Measurements from ENCODE around the gene SPTLC1. TPM values are rescaled to one million over a fixed set of nuclear protein-coding genes. Genes with fewer than 3 reads are reported as not detected.

SPTLC1 gene
- total RNA-seq, 1 experiment from 2014 or later = 58.8 TPM

- BruUV-seq (replicated peaks) = no TSS peak
- CTCF ChIA-PET = no interaction called here
Measured at GRCh38 chr9:92164490-92164889, 49.3 kb upstream of the SPTLC1 start.

GRCh38 chr9:92163276-92163675 lies 48.1 kb upstream of the SPTLC1 start:
- POLR2A ChIA-PET = no interaction called here
- Histone ChIP-seq H3K27ac (ENCODE audit: low read length) (no peak overlapping the region), H3K9me3 (ENCODE audit: control insufficient read depth, insufficient read depth, low read depth, low read length) (peaks cover 2% of the 10 kb centered on the region; the same call in 1 of the 2 replicates), H3K27me3 (ENCODE audit: control insufficient read depth, insufficient read depth, low read length) (no peaks in the 10 kb centered on the region), H3K36me3 (ENCODE audit: control insufficient read depth, insufficient read depth, low read length) (no peaks in the 10 kb centered on the region), H3K4me1 (ENCODE audit: control insufficient read depth, insufficient read depth, low read length) (no peaks in the 10 kb centered on the region), H3K4me3 (ENCODE audit: low read depth in 2 of 2, low read length in 2 of 2) (no peak overlapping the region)
- in situ Hi-C loops (cut with HindIII; ENCODE audit: low pct_unique_long_range_greater_than_20kb, low sequenced_read_pairs) = no loop called here
- TF ChIP-seq REST (IDR thresholded peaks at IDR 0.05; ENCODE audit: insufficient read depth in 1 of 2, low read depth in 2 of 2, low read length in 1 of 2) = no peak
- no peak for TF ChIP-seq TCF7L2 (IDR thresholded peaks at IDR 0.05; ENCODE audit: low read depth, low read length)
- no peak for TF ChIP-seq POLR2AphosphoS5 (IDR thresholded peaks at IDR 0.05; ENCODE audit: low read depth, low read length)
- no peak for TF ChIP-seq SIN3A (IDR thresholded peaks at IDR 0.05; ENCODE audit: borderline replicate concordance, insufficient read depth, low read depth, low read length)
- no peak for TF ChIP-seq CTCF (IDR thresholded peaks at IDR 0.05)
- DNase-seq (ENCODE audit: low read depth, low spot score) (no peak), ATAC-seq (no peak)
- intact Hi-C loops (cut with micrococcal nuclease; ENCODE audit: unreplicated experiment) = no loop called here
- CTCF ChIA-PET = no interaction called here
- BruUV-seq (replicated peaks) = no TSS peak

More at GRCh38 chr9:92164490-92164889, 49.3 kb upstream of the SPTLC1 start:
- Histone ChIP-seq H3K9me3 (ENCODE audit: control insufficient read depth, insufficient read depth, low read depth, low read length) (peaks cover 2% of the 10 kb centered on the region; the same call in 1 of the 2 replicates), H3K4me3 (ENCODE audit: low read depth in 2 of 2, low read length in 2 of 2) (no peak overlapping the region), H3K4me1 (ENCODE audit: control insufficient read depth, insufficient read depth, low read length) (no peaks in the 10 kb centered on the region), H3K36me3 (ENCODE audit: control insufficient read depth, insufficient read depth, low read length) (no peaks in the 10 kb centered on the region), H3K27me3 (ENCODE audit: control insufficient read depth, insufficient read depth, low read length) (no peaks in the 10 kb centered on the region), H3K27ac (ENCODE audit: low read length) (no peak overlapping the region)
- intact Hi-C loops (cut with micrococcal nuclease; ENCODE audit: unreplicated experiment) = no loop called here
- POLR2A ChIA-PET = no interaction called here
- no peak for TF ChIP-seq REST (IDR thresholded peaks at IDR 0.05; ENCODE audit: insufficient read depth in 1 of 2, low read depth in 2 of 2, low read length in 1 of 2)
- TF ChIP-seq SIN3A (IDR thresholded peaks at IDR 0.05; ENCODE audit: borderline replicate concordance, insufficient read depth, low read depth, low read length) = no peak
- no peak for TF ChIP-seq TCF7L2 (IDR thresholded peaks at IDR 0.05; ENCODE audit: low read depth, low read length)
- no peak for TF ChIP-seq POLR2AphosphoS5 (IDR thresholded peaks at IDR 0.05; ENCODE audit: low read depth, low read length)
- no peak for TF ChIP-seq CTCF (IDR thresholded peaks at IDR 0.05)
- in situ Hi-C loops (cut with HindIII; ENCODE audit: low pct_unique_long_range_greater_than_20kb, low sequenced_read_pairs) = no loop called here
- ATAC-seq (no peak), DNase-seq (ENCODE audit: low read depth, low spot score) (no peak)

Data from Panc1 (cell line).